ENCODE data around the gene CLEC19A.

Gene CLEC19A

DNA sequence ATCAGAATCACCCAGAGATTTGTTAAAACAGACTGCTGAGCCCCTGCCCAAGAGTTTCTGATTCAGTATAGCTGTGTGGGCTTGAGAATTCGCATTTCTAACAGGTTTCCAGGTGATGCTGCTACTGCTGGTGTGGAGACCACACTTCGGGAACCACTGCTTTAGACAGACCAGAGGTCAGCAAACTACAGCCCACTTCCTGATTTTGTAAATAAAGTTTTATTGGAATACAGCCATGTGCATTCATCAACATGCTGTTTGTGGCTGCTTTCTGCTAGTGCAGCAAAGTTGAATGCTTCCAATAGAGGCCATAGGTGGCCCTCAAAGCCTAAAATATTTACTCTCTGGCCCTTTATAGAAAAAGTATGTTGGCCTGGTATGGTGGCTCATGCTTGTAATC, 32.6 kb upstream of the CLEC19A start:
- no peaks in the 10 kb centered on the region for H3K4me1 ChIP-seq (ENCODE audit: insufficient read depth, poor library complexity, severe bottlenecking)
- no peak for TF ChIP-seq CTCF (IDR thresholded peaks at IDR 0.05; ENCODE audit: poor library complexity, severe bottlenecking)
- no peak overlapping the region for H3K27ac ChIP-seq (ENCODE audit: poor library complexity, severe bottlenecking)
- DNase-seq (ENCODE audit: low spot score) (no peak), ATAC-seq (ENCODE audit: low read depth) (no peak)
- no peak overlapping the region for H3K4me3 ChIP-seq (ENCODE audit: severe bottlenecking)
- H3K27me3 ChIP-seq (ENCODE audit: insufficient read depth, poor library complexity, severe bottlenecking): no peaks in the 10 kb centered on the region
- H3K36me3 ChIP-seq (ENCODE audit: low read depth): no peaks in the 10 kb centered on the region
- no peaks in the 10 kb centered on the region for H3K9me3 ChIP-seq (ENCODE audit: severe bottlenecking)

DNA sequence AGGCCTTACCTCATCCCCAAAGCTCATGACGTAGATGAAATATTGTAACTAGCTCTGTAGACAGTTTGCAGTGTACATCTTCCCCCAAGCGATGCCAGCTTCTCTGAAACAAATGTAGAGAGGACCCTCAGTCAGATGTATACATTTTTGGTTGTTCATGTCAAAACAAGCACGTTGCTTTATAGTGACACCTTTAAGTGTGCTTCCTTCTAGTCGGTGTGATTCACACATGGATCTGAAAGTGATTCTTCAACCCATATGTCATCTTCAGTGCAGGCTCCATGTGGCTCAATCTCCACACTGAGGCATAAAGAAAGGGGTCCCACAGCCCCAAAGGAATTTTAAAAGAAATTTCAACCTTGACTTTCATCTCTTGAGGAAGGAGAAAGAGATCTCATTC, 30.9 kb upstream of the CLEC19A start:
- ATAC-seq (ENCODE audit: low read depth): no peak
- Histone ChIP-seq H3K27ac (ENCODE audit: poor library complexity, severe bottlenecking) (no peak overlapping the region), H3K4me1 (ENCODE audit: insufficient read depth, poor library complexity, severe bottlenecking) (no peaks in the 10 kb centered on the region), H3K9me3 (ENCODE audit: severe bottlenecking) (no peaks in the 10 kb centered on the region), H3K4me3 (ENCODE audit: severe bottlenecking) (no peak overlapping the region), H3K36me3 (ENCODE audit: low read depth) (no peaks in the 10 kb centered on the region), H3K27me3 (ENCODE audit: insufficient read depth, poor library complexity, severe bottlenecking) (no peaks in the 10 kb centered on the region)
- DNase-seq (ENCODE audit: low spot score): no peak
- TF ChIP-seq CTCF (IDR thresholded peaks at IDR 0.05; ENCODE audit: poor library complexity, severe bottlenecking): no peak

GRCh38 chr16:19264123-19264673, 21.3 kb upstream of the CLEC19A start:
- no peak for ATAC-seq (ENCODE audit: low read depth)

DNA sequence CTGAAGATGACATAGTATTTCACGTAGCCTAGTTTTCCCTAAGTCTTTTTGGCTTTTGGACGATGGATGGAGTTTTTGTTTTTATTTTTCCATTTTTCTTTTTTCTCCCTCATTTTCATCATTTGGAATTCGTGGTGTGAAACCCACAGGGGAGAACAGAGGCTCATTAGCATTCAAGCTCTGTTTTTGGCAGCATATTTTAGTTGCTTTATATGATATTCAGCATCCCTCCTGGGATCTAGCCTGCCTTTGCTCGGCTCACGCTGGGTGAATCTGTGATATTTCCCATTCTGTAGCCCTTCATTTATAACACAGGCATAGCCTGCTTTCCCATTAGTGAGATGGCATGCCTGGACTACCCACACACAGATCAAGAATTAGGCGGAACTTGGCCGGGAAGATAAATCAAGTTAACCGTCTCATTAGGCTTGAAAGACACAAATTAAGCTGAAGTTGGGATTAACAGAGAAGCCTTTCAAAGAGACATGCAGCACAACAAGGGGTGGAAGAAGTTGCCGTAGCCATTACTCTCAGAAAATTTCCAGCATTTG, 20.1 kb upstream of the CLEC19A start:
- ATAC-seq (ENCODE audit: low read depth): no peak
- no peak for DNase-seq (ENCODE audit: low spot score)
- no peaks in the 10 kb centered on the region for H3K4me1 ChIP-seq (ENCODE audit: insufficient read depth, poor library complexity, severe bottlenecking)
- H3K27ac ChIP-seq (ENCODE audit: poor library complexity, severe bottlenecking): no peak overlapping the region
- no peaks in the 10 kb centered on the region for H3K27me3 ChIP-seq (ENCODE audit: insufficient read depth, poor library complexity, severe bottlenecking)
- H3K9me3 ChIP-seq (ENCODE audit: severe bottlenecking): peaks cover 5% of the 10 kb centered on the region
- no peaks in the 10 kb centered on the region for H3K36me3 ChIP-seq (ENCODE audit: low read depth)
- H3K4me3 ChIP-seq (ENCODE audit: severe bottlenecking): no peak overlapping the region
- TF ChIP-seq CTCF (IDR thresholded peaks at IDR 0.05; ENCODE audit: poor library complexity, severe bottlenecking): no peak

More at GRCh38 chr16:19264123-19264673, 21.3 kb upstream of the CLEC19A start:
- no peak for TF ChIP-seq CTCF (IDR thresholded peaks at IDR 0.05; ENCODE audit: poor library complexity, severe bottlenecking)
- Histone ChIP-seq H3K27ac (ENCODE audit: poor library complexity, severe bottlenecking) (no peak overlapping the region), H3K27me3 (ENCODE audit: insufficient read depth, poor library complexity, severe bottlenecking) (no peaks in the 10 kb centered on the region), H3K4me3 (ENCODE audit: severe bottlenecking) (no peak overlapping the region), H3K4me1 (ENCODE audit: insufficient read depth, poor library complexity, severe bottlenecking) (no peaks in the 10 kb centered on the region), H3K36me3 (ENCODE audit: low read depth) (no peaks in the 10 kb centered on the region), H3K9me3 (ENCODE audit: severe bottlenecking) (peaks cover 3% of the 10 kb centered on the region)
- DNase-seq (ENCODE audit: low spot score): no peak

- no peak overlapping the region for H3K27ac ChIP-seq (ENCODE audit: poor library complexity, severe bottlenecking)
- no peaks in the 10 kb centered on the region for H3K27me3 ChIP-seq (ENCODE audit: insufficient read depth, poor library complexity, severe bottlenecking)
- TF ChIP-seq CTCF (IDR thresholded peaks at IDR 0.05; ENCODE audit: poor library complexity, severe bottlenecking): no peak
- H3K36me3 ChIP-seq (ENCODE audit: low read depth): no peaks in the 10 kb centered on the region
- no peaks in the 10 kb centered on the region for H3K4me1 ChIP-seq (ENCODE audit: insufficient read depth, poor library complexity, severe bottlenecking)
- H3K9me3 ChIP-seq (ENCODE audit: severe bottlenecking): peaks cover 5% of the 10 kb centered on the region
- no peak overlapping the region for H3K4me3 ChIP-seq (ENCODE audit: severe bottlenecking)
- DNase-seq (ENCODE audit: low spot score) (no peak), ATAC-seq (ENCODE audit: low read depth) (no peak)
Observed at GRCh38 chr16:19266774-19267173, 18.8 kb upstream of the CLEC19A start.
